HepG2 (cell line): Measurements from ENCODE around the gene QRFPR. TPM values are rescaled to one million over a fixed set of nuclear protein-coding genes. Genes with fewer than 3 reads are reported as not detected.

Source experiments
- ATAC-seq: fragments of 200-7000 bp; cut with Tn5 transposase; 3 replicates; pipeline ENCODE4 v1.9.1; 2020; ENCODE audit warnings: mild to moderate bottlenecking, moderate library complexity
- BruUV-seq: library from RNA; stranded (reverse); fragments of 400-500 nt; replicated peaks from 2 replicates; lab custom pipeline; 2021; lab: Mats Ljungman, UMichigan
- CTCF ChIA-PET: fragments of 300-600 bp; formaldehyde crosslinking; extraction: SDS; loops from one replicate; lab custom pipeline; 2021; ENCODE audit warnings: low total read pairs, inconsistent platforms, low intra/inter-chr PET ratio; lab: Yijun Ruan, JAX
- POLR2A ChIA-PET: fragments of 350-600 bp; sonication (Branson Sonifier 250); formaldehyde crosslinking; loops from one replicate; lab custom pipeline; 2020; ENCODE audit warnings: antibody characterized with exemption, inconsistent platforms; lab: Yijun Ruan, JAX
- DNase-seq: peaks from one replicate; pipeline ENCODE4 v3.0.0-alpha.2; 2015; ENCODE audit warnings: low spot score
- FAIRE-seq: peaks from 3 replicates; lab custom pipeline; 2011; peaks lifted over from hg19 to GRCh38; lab: Jason Lieb, UNC
- H2AFZ ChIP-seq: one replicate; pipeline ENCODE4 v1.6.1; 2011; ENCODE audit warnings: low read length, inconsistent platforms
- H3K27ac ChIP-seq: fragments of 300-600 bp; 3 replicates; pipeline ENCODE4 v1.8.0; 2011; ENCODE audit warnings: mixed run types, mild to moderate bottlenecking, mixed read lengths, low read length, inconsistent platforms; ENCODE audit not compliant: insufficient read depth; ENCODE audit errors: extremely low read length
- H3K27me3 ChIP-seq, 2 experiments: fragments of 200-600 bp in 1 of 2; 2 replicates in 1 of 2; 3 replicates in 1 of 2; pipeline versions ENCODE4 v1.6.0 to v1.8.0; 2011; ENCODE audit warnings: low read length in 2 of 2, mild to moderate bottlenecking in 2 of 2, moderate library complexity in 2 of 2, inconsistent platforms in 1 of 2; ENCODE audit not compliant: insufficient read depth in 2 of 2, control insufficient read depth in 1 of 2
- H3K36me3 ChIP-seq, 2 experiments: fragments of 200-600 bp in 1 of 2; replicated peaks in 1 of 2; 2 replicates in 1 of 2; 3 replicates in 1 of 2; pipeline versions ENCODE4 v1.5.1 to v1.8.0; 2011; ENCODE audit warnings: low read length in 2 of 2, inconsistent platforms in 1 of 2; ENCODE audit not compliant: insufficient read depth in 2 of 2, control insufficient read depth in 1 of 2
- H3K4me1 ChIP-seq: 2 replicates; pipeline ENCODE4 v1.5.1; 2012; ENCODE audit warnings: low read length, inconsistent platforms; ENCODE audit not compliant: insufficient read depth
- H3K4me2 ChIP-seq: 2 replicates; pipeline ENCODE4 v1.6.0; 2011; ENCODE audit warnings: low read depth, low read length, inconsistent platforms
- H3K4me3 ChIP-seq, 3 experiments: fragments of 200-600 bp in 1 of 3; sonication (generic), shearing (Covaris generic) in 1 of 3; replicated peaks in 1 of 3; 2 replicates each; pipeline ENCODE4 v1.5.1; 2011 to 2016; ENCODE audit warnings: low read length in 3 of 3, inconsistent platforms in 2 of 3, low read depth in 2 of 3, mild to moderate bottlenecking in 2 of 3, control low read depth in 1 of 3, mixed read lengths in 1 of 3; ENCODE audit not compliant: insufficient read depth in 1 of 3
- H3K79me2 ChIP-seq: one replicate; pipeline ENCODE4 v1.6.1; 2011; ENCODE audit warnings: low read length, inconsistent platforms; ENCODE audit not compliant: insufficient read depth
- H3K9ac ChIP-seq: 2 replicates; pipeline ENCODE4 v1.6.0; 2011; ENCODE audit warnings: mild to moderate bottlenecking, low read depth, low read length, inconsistent platforms; ENCODE audit not compliant: insufficient read depth
- H3K9me3 ChIP-seq: 2 replicates; pipeline ENCODE4 v1.5.1; 2012; ENCODE audit warnings: mild to moderate bottlenecking, low read length
- H4K20me1 ChIP-seq: 2 replicates; pipeline ENCODE4 v1.6.0; 2011; ENCODE audit warnings: inconsistent platforms, mild to moderate bottlenecking, low read length, moderate library complexity; ENCODE audit not compliant: insufficient read depth
- FOXJ3 ChIP-seq: sonication (generic); formaldehyde crosslinking; IDR thresholded peaks from 2 replicates; pipeline ENCODE4 v1.4.0; 2020; ENCODE audit warnings: missing genetic modification reagents, mild to moderate bottlenecking, borderline replicate concordance
- ZNF616 ChIP-seq: sonication (generic); formaldehyde crosslinking; IDR thresholded peaks from 2 replicates; pipeline ENCODE4 v1.5.0; 2020; ENCODE audit warnings: low read depth, mild to moderate bottlenecking, missing genetic modification reagents
- WGBS: methylation state at CpG from one replicate; pipeline ENCODE4 v1.1.6; 2017; ENCODE audit warnings: low lambda C conversion rate; 5-methylcytosine and 5-hydroxymethylcytosine counted together
- in situ Hi-C: cut with HindIII; loops from 2 replicates; pipeline ENCODE4 v1.10.0; 2017; ENCODE audit warnings: low pct_unique_long_range_greater_than_20kb; ENCODE audit not compliant: extremely low pct_ligation_motif_present
- intact Hi-C: fragments of 100-400 bp; cut with micrococcal nuclease; formaldehyde crosslinking; loops from one replicate; pipeline ENCODE4 v1.10.0; 2022; ENCODE audit not compliant: unreplicated experiment
- polyA plus RNA-seq, 8 experiments: library from polyadenylated mRNA; depleted of rRNA in 3 of 8; stranded (reverse) in 7 of 8; unstranded in 1 of 8; fragments of >200 nt; fragmentation: Illumina TruSeq in 4 of 8; extraction: Trizol in 4 of 8; gene quantifications; 2 replicates each; pipeline versions ENCODE4 v1.2.1 to v1.2.3, GENCODE V29; 2011 to 2016; ENCODE audit warnings: low read depth in 4 of 8, missing spikeins in 1 of 8, mixed read lengths in 1 of 8; ENCODE audit not compliant: insufficient read depth in 1 of 8
- total RNA-seq, 5 experiments: library from RNA; depleted of rRNA; stranded (reverse); fragments of >200 nt; fragmentation: Illumina TruSeq; extraction: Trizol; gene quantifications; 2 replicates each; pipeline ENCODE4 v1.2.3, GENCODE V29; 2016; ENCODE audit warnings: low read depth in 1 of 5
- TF ChIP-seq, protein P1 (sequence below): sonication (generic); formaldehyde crosslinking; IDR thresholded peaks from 2 replicates; pipeline ENCODE4 v1.4.0; 2020; ENCODE audit warnings: mild to moderate bottlenecking, missing genetic modification reagents
- TF ChIP-seq, protein P2 (sequence below): sonication (generic); formaldehyde crosslinking; IDR thresholded peaks from 2 replicates; pipeline ENCODE4 v1.8.0; 2022; ENCODE audit warnings: low read depth, missing genetic modification reagents
- TF ChIP-seq, protein P3 (sequence below): sonication (generic); formaldehyde crosslinking; IDR thresholded peaks from 2 replicates; pipeline ENCODE4 v1.4.0; 2020; ENCODE audit warnings: missing genetic modification reagents, borderline replicate concordance

QRFPR gene
- total and polyA plus RNA-seq, 2 of the 13 experiments (the other 11 are each of a cell fraction or from before 2014, with no cell fraction given), result not detected

DNA sequence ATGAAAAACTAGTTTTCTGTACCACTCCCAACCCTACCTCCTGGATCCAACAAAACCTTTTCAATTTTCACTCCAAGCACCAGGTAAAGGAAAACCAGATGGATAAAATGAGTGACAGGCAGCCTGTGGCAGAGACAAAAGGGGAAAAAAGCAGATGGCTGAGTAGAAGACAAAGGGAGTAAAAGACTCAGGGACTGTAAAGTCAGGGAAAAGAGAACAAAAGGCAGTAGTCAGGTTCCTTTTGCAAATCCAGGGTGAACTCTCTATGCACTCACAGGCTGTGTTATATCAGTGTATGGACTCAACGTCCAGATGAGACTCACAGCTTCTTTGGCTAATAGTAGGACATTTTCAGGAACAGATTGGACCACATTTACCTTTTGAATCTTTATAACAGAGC, 54.2 kb downstream of the QRFPR start:
- ATAC-seq (no peak), FAIRE-seq (no peak), DNase-seq (no peak)
- WGBS, result 0% methylated on average over 1 of the region's 1 CpG
- intact Hi-C loops (no loop called here), in situ Hi-C loops (no loop called here)
- POLR2A ChIA-PET, result no interaction called here
- Histone ChIP-seq H3K9ac (no peak overlapping the region), H3K27me3 (no peaks in the 10 kb centered on the region), H3K27ac (no peak overlapping the region), H2AFZ (no peak overlapping the region), H3K4me3 (no peak overlapping the region), H3K36me3 (no peaks in the 10 kb centered on the region), H3K9me3 (no peaks in the 10 kb centered on the region), H3K79me2 (no peaks in the 10 kb centered on the region), H3K4me1 (no peaks in the 10 kb centered on the region), H4K20me1 (no peaks in the 10 kb centered on the region), H3K4me2 (no peak overlapping the region)
- BruUV-seq, result no TSS peak
- TF ChIP-seq, protein P1, sequence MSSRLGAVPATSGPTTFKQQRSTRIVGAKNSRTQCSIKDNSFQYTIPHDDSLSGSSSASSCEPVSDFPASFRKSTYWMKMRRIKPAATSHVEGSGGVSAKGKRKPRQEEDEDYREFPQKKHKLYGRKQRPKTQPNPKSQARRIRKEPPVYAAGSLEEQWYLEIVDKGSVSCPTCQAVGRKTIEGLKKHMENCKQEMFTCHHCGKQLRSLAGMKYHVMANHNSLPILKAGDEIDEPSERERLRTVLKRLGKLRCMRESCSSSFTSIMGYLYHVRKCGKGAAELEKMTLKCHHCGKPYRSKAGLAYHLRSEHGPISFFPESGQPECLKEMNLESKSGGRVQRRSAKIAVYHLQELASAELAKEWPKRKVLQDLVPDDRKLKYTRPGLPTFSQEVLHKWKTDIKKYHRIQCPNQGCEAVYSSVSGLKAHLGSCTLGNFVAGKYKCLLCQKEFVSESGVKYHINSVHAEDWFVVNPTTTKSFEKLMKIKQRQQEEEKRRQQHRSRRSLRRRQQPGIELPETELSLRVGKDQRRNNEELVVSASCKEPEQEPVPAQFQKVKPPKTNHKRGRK (CRISPR knock-in tag), result no peak
- TF ChIP-seq ZNF616 (CRISPR knock-in tag) (no peak), FOXJ3 (no peak)
- TF ChIP-seq, protein P2, sequence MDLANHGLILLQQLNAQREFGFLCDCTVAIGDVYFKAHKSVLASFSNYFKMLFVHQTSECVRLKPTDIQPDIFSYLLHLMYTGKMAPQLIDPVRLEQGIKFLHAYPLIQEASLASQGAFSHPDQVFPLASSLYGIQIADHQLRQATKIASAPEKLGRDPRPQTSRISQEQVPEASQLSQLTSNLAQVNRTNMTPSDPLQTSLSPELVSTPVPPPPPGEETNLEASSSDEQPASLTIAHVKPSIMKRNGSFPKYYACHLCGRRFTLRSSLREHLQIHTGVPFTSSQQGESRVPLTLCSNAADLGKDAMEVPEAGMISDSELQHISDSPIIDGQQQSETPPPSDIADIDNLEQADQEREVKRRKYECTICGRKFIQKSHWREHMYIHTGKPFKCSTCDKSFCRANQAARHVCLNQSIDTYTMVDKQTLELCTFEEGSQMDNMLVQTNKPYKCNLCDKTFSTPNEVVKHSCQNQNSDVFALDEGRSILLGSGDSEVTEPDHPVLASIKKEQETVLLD (CRISPR knock-in tag), result no peak
- TF ChIP-seq, protein P3, sequence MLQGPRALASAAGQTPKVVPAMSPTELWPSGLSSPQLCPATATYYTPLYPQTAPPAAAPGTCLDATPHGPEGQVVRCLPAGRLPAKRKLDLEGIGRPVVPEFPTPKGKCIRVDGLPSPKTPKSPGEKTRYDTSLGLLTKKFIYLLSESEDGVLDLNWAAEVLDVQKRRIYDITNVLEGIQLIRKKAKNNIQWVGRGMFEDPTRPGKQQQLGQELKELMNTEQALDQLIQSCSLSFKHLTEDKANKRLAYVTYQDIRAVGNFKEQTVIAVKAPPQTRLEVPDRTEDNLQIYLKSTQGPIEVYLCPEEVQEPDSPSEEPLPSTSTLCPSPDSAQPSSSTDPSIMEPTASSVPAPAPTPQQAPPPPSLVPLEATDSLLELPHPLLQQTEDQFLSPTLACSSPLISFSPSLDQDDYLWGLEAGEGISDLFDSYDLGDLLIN, result no peak
- CTCF ChIA-PET, result no interaction called here
